Measurements from ENCODE around the gene CAP2. TPM values are rescaled to one million over a fixed set of nuclear protein-coding genes. Genes with fewer than 3 reads are reported as not detected.

CAP2 gene
- total and polyA plus RNA-seq, 11 donors = 61.3 to 187 (median 126) TPM

DNA sequence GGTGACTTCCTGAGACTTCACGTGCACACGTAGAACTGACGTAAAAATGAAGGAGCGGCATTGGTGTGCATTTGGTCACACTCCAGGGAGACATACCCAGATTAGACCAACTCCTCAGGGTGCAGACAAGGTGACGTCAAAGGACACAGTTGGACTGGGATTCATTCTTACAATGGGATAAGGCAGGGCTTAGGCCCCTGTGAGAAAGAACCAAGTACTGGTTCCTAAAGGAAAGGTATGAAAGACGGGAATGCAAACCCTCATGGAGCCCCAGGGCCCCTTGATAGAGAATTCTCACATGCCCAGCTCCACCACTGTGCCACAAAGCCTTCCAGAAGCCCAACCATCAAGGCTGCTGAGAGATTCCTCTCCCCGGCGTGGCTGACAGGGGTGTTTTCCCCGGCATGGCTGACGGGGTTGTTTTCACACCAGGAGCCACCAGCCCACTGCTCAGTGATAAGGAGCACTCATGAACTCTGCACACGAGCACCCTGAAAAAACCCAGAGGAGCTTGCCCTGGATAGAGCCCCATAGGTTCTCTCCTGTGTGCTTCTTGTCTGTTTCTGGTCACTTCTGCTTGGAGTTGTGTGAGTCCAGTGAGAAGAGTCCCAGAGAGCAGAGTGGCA, 90.1 kb downstream of the CAP2 start:
- TF ChIP-seq, protein P1, sequence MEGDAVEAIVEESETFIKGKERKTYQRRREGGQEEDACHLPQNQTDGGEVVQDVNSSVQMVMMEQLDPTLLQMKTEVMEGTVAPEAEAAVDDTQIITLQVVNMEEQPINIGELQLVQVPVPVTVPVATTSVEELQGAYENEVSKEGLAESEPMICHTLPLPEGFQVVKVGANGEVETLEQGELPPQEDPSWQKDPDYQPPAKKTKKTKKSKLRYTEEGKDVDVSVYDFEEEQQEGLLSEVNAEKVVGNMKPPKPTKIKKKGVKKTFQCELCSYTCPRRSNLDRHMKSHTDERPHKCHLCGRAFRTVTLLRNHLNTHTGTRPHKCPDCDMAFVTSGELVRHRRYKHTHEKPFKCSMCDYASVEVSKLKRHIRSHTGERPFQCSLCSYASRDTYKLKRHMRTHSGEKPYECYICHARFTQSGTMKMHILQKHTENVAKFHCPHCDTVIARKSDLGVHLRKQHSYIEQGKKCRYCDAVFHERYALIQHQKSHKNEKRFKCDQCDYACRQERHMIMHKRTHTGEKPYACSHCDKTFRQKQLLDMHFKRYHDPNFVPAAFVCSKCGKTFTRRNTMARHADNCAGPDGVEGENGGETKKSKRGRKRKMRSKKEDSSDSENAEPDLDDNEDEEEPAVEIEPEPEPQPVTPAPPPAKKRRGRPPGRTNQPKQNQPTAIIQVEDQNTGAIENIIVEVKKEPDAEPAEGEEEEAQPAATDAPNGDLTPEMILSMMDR (IDR thresholded peaks at IDR 0.05) = no peak
- no peak for TF ChIP-seq POLR2A (IDR thresholded peaks at IDR 0.05)
- WGBS, 4 donors = 54 to 68% (median 62%) methylated on average over 11 of the region's 11 CpGs
- H3K4me1 ChIP-seq = peaks cover 0 to 42% (median 0%) of the 10 kb centered on the region in 12 donors
- H3K27ac ChIP-seq = peak overlapping the region in 11 of 12 donors; percentile 9 to 81 (median 64)
- ATAC-seq (peak; percentile 42 to 58 (median 51)), DNase-seq (peak in 3 of 5 donors; percentile 12 to 46 (median 27))
- H3K27me3 ChIP-seq = no peaks in the 10 kb centered on the region
- H3K36me3 ChIP-seq = peaks cover 0 to 7% (median 0%) of the 10 kb centered on the region in 9 donors
- intact Hi-C loops (cut with DNase I) = loop anchor here in 4 of 10 donors (5.0 to 10.0 kb wide), 4 partner anchors 186 to 199 kb away; partner anchors contain the start of gene RBM24 (in 1 of the 4)
- H3K4me3 ChIP-seq = no peak overlapping the region
- H3K9me3 ChIP-seq = no peaks in the 10 kb centered on the region

DNA sequence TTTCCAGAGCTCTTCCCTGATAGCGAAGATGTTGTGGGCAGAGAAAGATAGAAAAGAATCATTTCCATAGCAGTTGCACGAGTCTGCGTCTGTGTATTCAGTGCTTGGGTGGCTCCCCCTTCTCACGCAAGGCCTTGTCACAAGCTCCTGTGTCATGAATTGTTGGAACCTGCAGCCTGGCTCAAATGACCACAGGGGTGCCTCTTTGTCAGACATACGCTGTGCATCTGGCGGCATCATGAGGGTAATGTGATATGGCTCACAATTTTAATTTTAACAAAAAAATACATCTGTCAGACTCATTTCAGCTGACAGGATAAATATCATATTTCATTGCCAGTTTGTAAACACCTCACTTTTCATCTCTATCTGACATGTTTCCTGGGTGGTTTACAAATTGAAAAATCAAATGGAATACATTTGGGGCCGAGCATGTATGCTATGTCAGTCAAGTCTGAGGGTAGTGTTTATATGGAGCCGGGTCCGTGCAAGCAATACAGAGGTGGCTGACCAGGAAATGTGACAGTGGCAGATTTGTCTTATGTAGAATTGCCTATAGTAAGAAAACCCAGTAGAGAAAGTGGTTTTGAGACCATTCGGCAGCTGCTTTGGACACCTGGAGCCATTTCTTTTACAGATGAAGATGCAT, 90.9 kb downstream of the CAP2 start:
- DNase-seq (peak in 3 of 5 donors; percentile 28 to 42 (median 41)), ATAC-seq (peak; percentile 23 to 87 (median 56))
- TF ChIP-seq POLR2A (IDR thresholded peaks at IDR 0.05) = no peak
- TF ChIP-seq, protein P1 (IDR thresholded peaks at IDR 0.05) = no peak
- peak overlapping the region in 11 of 12 donors; percentile 9 to 81 (median 64) for H3K27ac ChIP-seq
- intact Hi-C loops (cut with DNase I) = loop anchor here in 4 of 10 donors (5.0 to 10.0 kb wide), 4 partner anchors 187 to 200 kb away; partner anchors contain the start of gene RBM24 (in 1 of the 4)
- H3K9me3 ChIP-seq = no peaks in the 10 kb centered on the region
- H3K27me3 ChIP-seq = no peaks in the 10 kb centered on the region
- peaks cover 0 to 11% (median 0%) of the 10 kb centered on the region in 9 donors for H3K36me3 ChIP-seq
- H3K4me1 ChIP-seq = peaks cover 0 to 42% (median 0%) of the 10 kb centered on the region in 12 donors
- no peak overlapping the region for H3K4me3 ChIP-seq
- 60 to 67% (median 63%) methylated on average over 10 of the region's 10 CpGs for WGBS, 4 donors

DNA sequence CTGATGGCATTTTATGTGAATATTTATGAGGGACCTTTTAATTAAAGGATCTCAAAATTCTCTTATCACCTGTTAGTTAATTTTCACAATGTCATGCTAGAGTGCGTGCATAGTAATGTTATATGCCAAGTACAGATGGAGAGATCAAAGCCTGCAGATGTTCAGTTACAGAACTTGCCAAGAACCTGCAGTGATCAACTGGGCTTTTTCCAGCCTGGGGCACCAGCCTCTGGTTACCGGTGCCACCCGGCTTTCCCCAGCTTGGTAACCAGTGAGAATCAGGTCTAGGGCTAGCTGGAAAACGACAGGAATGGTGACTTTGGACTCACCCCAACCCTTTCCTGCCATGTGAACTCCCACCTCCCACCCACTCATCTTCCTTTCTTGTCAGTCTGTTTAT, 91.8 kb downstream of the CAP2 start:
- ATAC-seq (no peak), DNase-seq (no peak)
- peaks cover 0 to 11% (median 0%) of the 10 kb centered on the region in 9 donors for H3K36me3 ChIP-seq
- H3K4me3 ChIP-seq = no peak overlapping the region
- no peaks in the 10 kb centered on the region for H3K9me3 ChIP-seq
- H3K27ac ChIP-seq = peak overlapping the region in 5 of 12 donors; percentile 22 to 81 (median 71)
- H3K27me3 ChIP-seq = no peaks in the 10 kb centered on the region
- TF ChIP-seq, protein P1 (IDR thresholded peaks at IDR 0.05) = no peak
- no peak for TF ChIP-seq POLR2A (IDR thresholded peaks at IDR 0.05)
- intact Hi-C loops (cut with DNase I) = loop anchor here in 1 of 10 donors (10.0 kb wide), 1 partner anchor 200 kb away; the partner anchor contains the start of gene RBM24
- WGBS, 4 donors = 43 to 55% (median 54%) methylated on average over 4 of the region's 4 CpGs
- H3K4me1 ChIP-seq = peaks cover 0 to 42% (median 0%) of the 10 kb centered on the region in 12 donors

DNA sequence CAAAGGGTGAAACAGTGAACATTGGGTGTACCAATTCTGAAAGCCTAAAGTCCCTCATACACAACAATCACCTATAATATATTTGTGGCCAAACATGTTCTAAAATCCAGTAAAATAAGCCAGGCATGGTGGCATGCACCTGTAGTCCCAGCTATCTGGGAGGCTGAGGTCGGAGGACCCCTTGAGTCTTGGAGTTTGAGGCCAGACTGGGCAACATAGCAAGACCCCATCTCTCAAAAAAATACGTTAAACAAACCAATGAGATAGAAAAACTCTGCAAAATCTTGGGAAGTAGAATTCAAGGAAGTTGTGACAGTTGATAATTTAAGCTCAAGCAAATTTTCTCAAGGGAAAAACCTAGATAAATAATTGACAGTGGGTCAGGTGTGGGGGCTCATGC, 92.6 kb downstream of the CAP2 start:
- Histone ChIP-seq H3K27me3 (no peaks in the 10 kb centered on the region), H3K9me3 (no peaks in the 10 kb centered on the region), H3K36me3 (peaks cover 0 to 11% (median 0%) of the 10 kb centered on the region in 9 donors), H3K4me3 (no peak overlapping the region), H3K27ac (peak overlapping the region in 4 of 12 donors; percentile 32 to 81 (median 42)), H3K4me1 (peaks cover 0 to 42% (median under 1%) of the 10 kb centered on the region in 12 donors)
- intact Hi-C loops (cut with DNase I) = loop anchor here in 1 of 10 donors (10.0 kb wide), 1 partner anchor 201 kb away; the partner anchor contains the start of gene RBM24
- 80 to 89% (median 87%) methylated on average over 2 of the region's 2 CpGs for WGBS, 4 donors
- ATAC-seq = no peak
- TF ChIP-seq POLR2A (IDR thresholded peaks at IDR 0.05) = no peak
- no peak for DNase-seq
